ENCODE measurements around the gene OMP. TPM values are rescaled to one million over a fixed set of nuclear protein-coding genes. Genes with fewer than 3 reads are reported as not detected.

OMP gene
- total RNA-seq, 1 donor from 2014 or later: not detected

DNA sequence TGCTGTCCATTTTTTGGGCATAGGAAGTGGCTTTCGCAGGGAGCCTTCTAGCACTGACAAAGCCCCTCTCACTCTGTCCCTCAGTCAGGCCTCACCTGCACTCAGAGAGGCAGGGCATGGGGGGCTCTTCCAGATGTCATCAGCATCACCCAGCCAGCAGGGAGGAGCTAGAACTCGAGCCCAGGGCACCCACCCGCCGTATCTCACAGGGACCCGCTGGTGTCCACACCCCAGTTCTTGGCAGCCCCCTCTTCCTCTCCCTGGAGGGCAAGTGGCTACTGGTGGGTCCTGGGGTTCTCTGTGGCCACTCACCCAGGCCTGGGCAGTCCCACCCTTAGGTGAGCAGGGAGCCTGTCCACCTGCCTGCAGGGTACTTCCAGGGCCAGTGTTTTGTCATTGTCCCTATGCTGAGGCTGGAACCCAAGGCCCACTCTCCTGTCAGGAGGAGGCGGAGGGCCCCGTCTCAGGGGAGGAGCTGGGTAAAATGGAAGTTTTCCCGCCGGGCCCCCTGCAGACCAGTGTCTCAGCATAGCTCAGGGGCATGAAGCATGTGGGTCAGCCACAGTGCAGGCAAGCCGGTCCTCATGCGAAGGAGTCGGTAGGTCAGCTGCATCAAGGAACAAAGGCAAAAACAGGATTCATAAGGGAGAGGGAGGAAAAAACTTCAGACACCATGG, 47.2 kb downstream of the OMP start:
- Mint-ChIP-seq H3K9me3 (ENCODE audit: unreplicated experiment) (peaks cover 12% of the 10 kb centered on the region), H3K27me3 (ENCODE audit: unreplicated experiment) (peaks cover 17% of the 10 kb centered on the region), H3K4me3 (ENCODE audit: unreplicated experiment) (no peak overlapping the region), H3K36me3 (ENCODE audit: unreplicated experiment) (peaks cover 5% of the 10 kb centered on the region), H3K4me1 (ENCODE audit: low read depth, unreplicated experiment) (peaks cover 38% of the 10 kb centered on the region), H3K27ac (ENCODE audit: unreplicated experiment) (no peak overlapping the region)
- no peak for DNase-seq
- TF ChIP-seq, protein P1, sequence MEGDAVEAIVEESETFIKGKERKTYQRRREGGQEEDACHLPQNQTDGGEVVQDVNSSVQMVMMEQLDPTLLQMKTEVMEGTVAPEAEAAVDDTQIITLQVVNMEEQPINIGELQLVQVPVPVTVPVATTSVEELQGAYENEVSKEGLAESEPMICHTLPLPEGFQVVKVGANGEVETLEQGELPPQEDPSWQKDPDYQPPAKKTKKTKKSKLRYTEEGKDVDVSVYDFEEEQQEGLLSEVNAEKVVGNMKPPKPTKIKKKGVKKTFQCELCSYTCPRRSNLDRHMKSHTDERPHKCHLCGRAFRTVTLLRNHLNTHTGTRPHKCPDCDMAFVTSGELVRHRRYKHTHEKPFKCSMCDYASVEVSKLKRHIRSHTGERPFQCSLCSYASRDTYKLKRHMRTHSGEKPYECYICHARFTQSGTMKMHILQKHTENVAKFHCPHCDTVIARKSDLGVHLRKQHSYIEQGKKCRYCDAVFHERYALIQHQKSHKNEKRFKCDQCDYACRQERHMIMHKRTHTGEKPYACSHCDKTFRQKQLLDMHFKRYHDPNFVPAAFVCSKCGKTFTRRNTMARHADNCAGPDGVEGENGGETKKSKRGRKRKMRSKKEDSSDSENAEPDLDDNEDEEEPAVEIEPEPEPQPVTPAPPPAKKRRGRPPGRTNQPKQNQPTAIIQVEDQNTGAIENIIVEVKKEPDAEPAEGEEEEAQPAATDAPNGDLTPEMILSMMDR (IDR thresholded peaks at IDR 0.05; ENCODE audit: partially characterized antibody, unreplicated experiment): no peak

DNA sequence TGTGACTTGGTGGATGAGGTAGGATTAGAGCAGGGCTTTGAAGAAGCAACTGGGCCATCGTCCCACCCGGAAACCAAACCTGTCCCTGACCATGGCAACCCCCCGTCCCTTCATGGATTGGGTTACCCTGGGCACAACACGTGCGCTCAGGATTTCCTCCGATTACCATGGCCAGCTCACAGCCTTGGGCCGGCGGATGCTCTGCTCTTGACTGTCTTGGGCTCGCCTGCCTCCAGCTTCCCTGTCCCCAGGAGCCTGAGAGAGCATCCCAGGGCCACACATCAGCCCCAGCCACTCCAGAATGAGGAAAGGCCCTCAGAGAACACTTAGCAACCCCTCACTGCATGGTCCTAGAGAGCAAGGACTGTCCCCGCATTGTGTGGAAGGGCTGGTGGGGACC, 48.2 kb downstream of the OMP start:
- peaks cover 18% of the 10 kb centered on the region for H3K27me3 Mint-ChIP-seq (ENCODE audit: unreplicated experiment)
- H3K4me1 Mint-ChIP-seq (ENCODE audit: low read depth, unreplicated experiment): peaks cover 34% of the 10 kb centered on the region
- TF ChIP-seq, protein P1 (IDR thresholded peaks at IDR 0.05; ENCODE audit: partially characterized antibody, unreplicated experiment): no peak
- DNase-seq: no peak
- H3K9me3 Mint-ChIP-seq (ENCODE audit: unreplicated experiment): peaks cover 16% of the 10 kb centered on the region
- no peak overlapping the region for H3K27ac Mint-ChIP-seq (ENCODE audit: unreplicated experiment)
- peaks cover 5% of the 10 kb centered on the region for H3K36me3 Mint-ChIP-seq (ENCODE audit: unreplicated experiment)
- H3K4me3 Mint-ChIP-seq (ENCODE audit: unreplicated experiment): no peak overlapping the region

DNA sequence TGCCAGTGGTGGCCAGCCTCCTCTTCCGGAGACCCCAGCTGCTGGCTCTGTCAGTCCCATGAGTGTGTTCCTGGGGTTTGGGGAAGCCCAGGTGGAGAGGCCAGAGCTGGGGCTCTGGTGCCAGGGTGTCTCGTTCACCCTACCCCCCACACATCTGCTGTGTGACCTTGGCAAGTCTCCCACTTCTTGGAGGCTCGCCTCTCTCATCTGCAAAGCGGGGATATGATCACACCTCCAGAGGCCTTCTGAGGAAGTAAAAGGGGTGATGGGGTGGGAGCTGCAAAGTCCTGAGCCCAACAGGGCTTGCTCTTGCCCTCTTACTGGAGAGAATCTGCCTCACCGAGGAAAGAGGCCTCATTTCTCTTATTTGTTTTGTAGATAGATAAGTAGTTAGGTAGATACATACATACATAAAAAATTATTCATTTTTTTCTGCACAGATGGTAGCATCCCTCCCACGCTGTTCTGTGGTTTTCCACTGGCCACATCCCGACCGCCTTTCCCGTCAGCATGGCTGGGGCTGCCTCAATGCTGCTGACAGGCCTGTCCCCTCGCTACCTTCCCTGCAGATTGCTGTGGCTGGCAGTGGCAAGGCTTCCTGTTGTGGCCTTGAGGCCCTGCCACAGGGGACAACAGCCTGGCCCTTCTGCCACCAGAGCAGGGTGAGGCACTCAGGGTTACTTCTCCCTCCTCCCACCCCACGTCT, 49.3 kb downstream of the OMP start:
- TF ChIP-seq, protein P1 (IDR thresholded peaks at IDR 0.05; ENCODE audit: partially characterized antibody, unreplicated experiment): no peak
- Mint-ChIP-seq H3K4me3 (ENCODE audit: unreplicated experiment) (no peak overlapping the region), H3K9me3 (ENCODE audit: unreplicated experiment) (peaks cover 18% of the 10 kb centered on the region), H3K36me3 (ENCODE audit: unreplicated experiment) (peaks cover 5% of the 10 kb centered on the region), H3K27me3 (ENCODE audit: unreplicated experiment) (peaks cover 16% of the 10 kb centered on the region), H3K4me1 (ENCODE audit: low read depth, unreplicated experiment) (peaks cover 25% of the 10 kb centered on the region), H3K27ac (ENCODE audit: unreplicated experiment) (no peak overlapping the region)
- DNase-seq: no peak

DNA sequence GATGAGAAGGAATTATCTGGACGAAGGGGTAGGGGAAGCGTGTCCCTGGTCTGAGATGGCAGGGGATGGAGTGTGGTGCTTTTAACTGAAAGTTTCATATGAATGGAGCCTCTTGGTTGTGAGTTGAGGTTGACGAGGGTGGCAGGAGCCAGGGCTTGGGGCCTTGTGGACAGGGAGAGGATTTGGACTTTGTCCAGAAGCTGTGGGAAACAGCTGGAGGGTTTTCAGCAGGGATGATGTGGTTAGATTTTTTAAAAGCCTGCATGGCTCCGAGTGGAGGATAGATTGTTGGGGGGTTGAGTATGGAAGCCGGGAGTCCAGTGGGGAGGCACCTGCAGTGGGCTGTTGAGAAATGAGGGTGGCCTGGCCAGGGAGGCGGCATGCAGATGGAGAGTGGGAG, 50.2 kb downstream of the OMP start:
- Mint-ChIP-seq H3K27me3 (ENCODE audit: unreplicated experiment) (peaks cover 13% of the 10 kb centered on the region), H3K4me3 (ENCODE audit: unreplicated experiment) (no peak overlapping the region), H3K27ac (ENCODE audit: unreplicated experiment) (peak overlapping the region; percentile 34), H3K36me3 (ENCODE audit: unreplicated experiment) (peaks cover 5% of the 10 kb centered on the region), H3K9me3 (ENCODE audit: unreplicated experiment) (peaks cover 13% of the 10 kb centered on the region), H3K4me1 (ENCODE audit: low read depth, unreplicated experiment) (peaks cover 20% of the 10 kb centered on the region)
- TF ChIP-seq, protein P1 (IDR thresholded peaks at IDR 0.05; ENCODE audit: partially characterized antibody, unreplicated experiment): no peak
- DNase-seq: no peak

Other genes starting within 250 kb of the OMP start
- gene ACER3, start 241.9 kb upstream of the OMP start, total RNA-seq (ENCODE audit: unreplicated experiment): 25.7 TPM
- gene B3GNT6, start 68.4 kb upstream of the OMP start, total RNA-seq (ENCODE audit: unreplicated experiment): not detected
- gene CAPN5, start 35.9 kb upstream of the OMP start, total RNA-seq (ENCODE audit: unreplicated experiment): 45.0 TPM
- 11.6 TPM for gene MYO7A, start 25.4 kb downstream of the OMP start, total RNA-seq (ENCODE audit: unreplicated experiment)
- not detected for gene GDPD4, start 198.8 kb downstream of the OMP start, total RNA-seq (ENCODE audit: unreplicated experiment)